Tibial artery (tissue), 4 donors: Measurements from ENCODE around the gene SMPD3.

Source experiments
- DNase-seq, 2 donors: peaks; one replicate each; pipeline ENCODE4 v3.0.0-alpha.2; 2019
- H3K27ac ChIP-seq, 2 donors: fragments of 200-600 bp; sonication (generic) in 1 of 2; 1 replicate in 1 of 2; 2 replicates in 1 of 2; pipeline ENCODE4 v1.5.1; 2018 to 2019; ENCODE audit warnings: mild to moderate bottlenecking in 1 of 2
- H3K27me3 ChIP-seq, 2 donors: fragments of 200-600 bp; sonication (generic) in 1 of 2; one replicate each; pipeline versions ENCODE4 v1.5.1 to v1.6.0; 2016 to 2019
- H3K36me3 ChIP-seq, 3 donors: fragments of 200-600 bp; sonication (generic) in 2 of 3; one replicate each; pipeline ENCODE4 v1.5.1; 2016 to 2019; ENCODE audit warnings: mild to moderate bottlenecking in 2 of 3
- H3K4me1 ChIP-seq, 4 donors: fragments of 200-600 bp; sonication (generic) in 2 of 4; 1 replicate in 3 of 4; 2 replicates in 1 of 4; pipeline ENCODE4 v1.5.1; 2016 to 2019
- H3K4me3 ChIP-seq, 2 donors: fragments of 200-600 bp; sonication (generic) in 1 of 2; 1 replicate in 1 of 2; 2 replicates in 1 of 2; pipeline ENCODE4 v1.5.1; 2018 to 2019; ENCODE audit warnings: mild to moderate bottlenecking in 2 of 2
- H3K9me3 ChIP-seq, 3 donors: fragments of 200-600 bp; sonication (generic) in 1 of 3; one replicate each; pipeline ENCODE4 v1.5.1; 2016 to 2019
- intact Hi-C: fragments of 100-400 bp; cut with DNase I; formaldehyde crosslinking; loops from one replicate; pipeline ENCODE4 v1.15.0; 2023; ENCODE audit warnings: low total_unique reads
- TF ChIP-seq, protein P1 (sequence below), 2 experiments: fragments of 200-600 bp in 1 of 2; fragments of 450-650 bp in 1 of 2; IDR thresholded peaks; one replicate each; pipeline ENCODE4 v1.5.1; 2017 to 2019; ENCODE audit warnings: antibody characterized with exemption in 2 of 2, mild to moderate bottlenecking in 1 of 2, moderate library complexity in 1 of 2

Gene SMPD3

DNA sequence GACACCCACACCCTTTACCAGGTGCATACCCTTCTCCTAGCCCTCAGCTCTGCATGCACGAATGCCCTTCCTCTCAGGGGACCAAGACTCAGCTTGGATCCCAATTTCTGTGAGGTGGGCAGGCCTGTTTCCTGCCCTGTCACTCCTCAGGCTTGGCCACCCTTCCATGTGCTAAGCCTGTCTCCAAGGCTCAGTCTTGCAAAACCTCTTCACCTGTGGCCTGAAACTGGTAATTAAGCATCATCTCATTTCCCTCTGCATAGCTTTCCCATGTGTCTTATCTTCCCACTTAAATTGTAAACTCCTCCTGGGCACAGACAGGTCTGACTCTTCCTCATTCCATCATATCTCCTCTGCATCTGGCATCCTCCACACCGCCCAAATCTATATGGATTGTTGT is 31.0 kb upstream of the SMPD3 start:
- H3K9me3 ChIP-seq = peaks cover 0 to 4% (median 0%) of the 10 kb centered on the region in 3 donors
- no peaks in the 10 kb centered on the region for H3K4me1 ChIP-seq
- H3K27ac ChIP-seq = no peak overlapping the region
- intact Hi-C loops = no loop called here
- no peaks in the 10 kb centered on the region for H3K27me3 ChIP-seq
- DNase-seq = no peak
- TF ChIP-seq, protein P1, sequence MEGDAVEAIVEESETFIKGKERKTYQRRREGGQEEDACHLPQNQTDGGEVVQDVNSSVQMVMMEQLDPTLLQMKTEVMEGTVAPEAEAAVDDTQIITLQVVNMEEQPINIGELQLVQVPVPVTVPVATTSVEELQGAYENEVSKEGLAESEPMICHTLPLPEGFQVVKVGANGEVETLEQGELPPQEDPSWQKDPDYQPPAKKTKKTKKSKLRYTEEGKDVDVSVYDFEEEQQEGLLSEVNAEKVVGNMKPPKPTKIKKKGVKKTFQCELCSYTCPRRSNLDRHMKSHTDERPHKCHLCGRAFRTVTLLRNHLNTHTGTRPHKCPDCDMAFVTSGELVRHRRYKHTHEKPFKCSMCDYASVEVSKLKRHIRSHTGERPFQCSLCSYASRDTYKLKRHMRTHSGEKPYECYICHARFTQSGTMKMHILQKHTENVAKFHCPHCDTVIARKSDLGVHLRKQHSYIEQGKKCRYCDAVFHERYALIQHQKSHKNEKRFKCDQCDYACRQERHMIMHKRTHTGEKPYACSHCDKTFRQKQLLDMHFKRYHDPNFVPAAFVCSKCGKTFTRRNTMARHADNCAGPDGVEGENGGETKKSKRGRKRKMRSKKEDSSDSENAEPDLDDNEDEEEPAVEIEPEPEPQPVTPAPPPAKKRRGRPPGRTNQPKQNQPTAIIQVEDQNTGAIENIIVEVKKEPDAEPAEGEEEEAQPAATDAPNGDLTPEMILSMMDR (IDR thresholded peaks at IDR 0.05) = no peak
- no peaks in the 10 kb centered on the region for H3K36me3 ChIP-seq
- H3K4me3 ChIP-seq = no peak overlapping the region

DNA sequence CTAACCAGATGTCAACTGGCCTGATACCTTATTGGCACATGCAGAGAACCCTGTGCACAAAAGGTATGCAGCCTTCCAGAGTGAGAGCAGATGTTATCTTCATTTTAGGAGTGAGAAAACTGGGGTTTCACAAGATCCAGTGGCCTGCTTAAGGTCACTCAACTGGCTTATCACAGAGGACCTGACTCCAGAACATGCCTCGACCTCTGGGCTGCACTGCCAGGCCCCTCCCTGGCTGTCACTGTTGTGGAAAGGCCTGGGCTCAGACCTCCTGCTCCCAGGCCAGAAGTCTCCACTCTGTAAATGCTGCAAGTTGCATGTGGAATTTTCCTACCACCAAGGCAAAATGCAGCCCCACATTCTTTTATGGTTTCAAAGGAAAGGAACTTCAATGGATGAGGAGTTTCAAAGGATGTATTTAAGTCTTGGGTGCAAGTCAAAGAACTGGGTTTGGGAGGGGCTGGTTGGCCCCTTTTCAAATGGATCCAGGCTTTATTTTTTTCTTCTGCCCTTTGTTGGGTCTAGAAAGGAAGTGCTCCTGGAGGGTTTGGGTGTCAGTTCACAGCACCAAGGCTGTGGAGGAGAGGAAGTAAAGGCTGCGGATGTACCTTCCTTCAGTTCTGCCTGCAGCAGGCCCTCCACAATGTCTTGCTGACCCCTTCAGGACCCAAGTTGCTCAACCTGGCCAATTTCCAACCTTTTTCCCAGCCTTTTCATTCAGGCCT is 30.4 kb upstream of the SMPD3 start:
- intact Hi-C loops = no loop called here
- peak in 1 of 2 donors; percentile 1 for DNase-seq
- TF ChIP-seq, protein P1 (IDR thresholded peaks at IDR 0.05) = no peak
- Histone ChIP-seq H3K9me3 (peaks cover 0 to 4% (median 0%) of the 10 kb centered on the region in 3 donors), H3K36me3 (no peaks in the 10 kb centered on the region), H3K4me3 (no peak overlapping the region), H3K27ac (no peak overlapping the region), H3K4me1 (no peaks in the 10 kb centered on the region), H3K27me3 (no peaks in the 10 kb centered on the region)

DNA sequence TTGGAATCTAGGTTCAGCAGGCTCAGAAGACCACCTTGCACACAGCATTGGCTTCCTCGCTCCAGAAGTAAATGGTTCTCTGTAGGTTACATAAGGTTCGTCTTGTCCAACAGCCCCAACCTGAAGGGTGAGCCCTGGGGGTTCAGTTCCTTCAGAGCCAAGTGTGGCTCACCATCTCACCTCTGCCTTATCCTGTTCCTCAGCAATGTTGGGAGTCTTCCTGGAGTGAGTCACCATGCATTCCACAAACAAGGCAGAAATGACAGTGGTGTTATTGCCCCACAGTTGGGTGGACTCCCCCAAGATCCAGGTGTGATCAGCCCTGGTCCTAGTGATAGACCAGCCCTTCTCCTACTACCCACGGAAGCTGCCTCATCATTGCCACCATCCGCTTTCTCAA is 26.8 kb upstream of the SMPD3 start:
- TF ChIP-seq, protein P1 (IDR thresholded peaks at IDR 0.05) = no peak
- intact Hi-C loops = no loop called here
- H3K4me1 ChIP-seq = peaks cover 0 to 14% (median 4%) of the 10 kb centered on the region in 4 donors
- no peak for DNase-seq
- no peaks in the 10 kb centered on the region for H3K27me3 ChIP-seq
- no peaks in the 10 kb centered on the region for H3K9me3 ChIP-seq
- H3K27ac ChIP-seq = no peak overlapping the region
- H3K4me3 ChIP-seq = no peak overlapping the region
- H3K36me3 ChIP-seq = no peaks in the 10 kb centered on the region

DNA sequence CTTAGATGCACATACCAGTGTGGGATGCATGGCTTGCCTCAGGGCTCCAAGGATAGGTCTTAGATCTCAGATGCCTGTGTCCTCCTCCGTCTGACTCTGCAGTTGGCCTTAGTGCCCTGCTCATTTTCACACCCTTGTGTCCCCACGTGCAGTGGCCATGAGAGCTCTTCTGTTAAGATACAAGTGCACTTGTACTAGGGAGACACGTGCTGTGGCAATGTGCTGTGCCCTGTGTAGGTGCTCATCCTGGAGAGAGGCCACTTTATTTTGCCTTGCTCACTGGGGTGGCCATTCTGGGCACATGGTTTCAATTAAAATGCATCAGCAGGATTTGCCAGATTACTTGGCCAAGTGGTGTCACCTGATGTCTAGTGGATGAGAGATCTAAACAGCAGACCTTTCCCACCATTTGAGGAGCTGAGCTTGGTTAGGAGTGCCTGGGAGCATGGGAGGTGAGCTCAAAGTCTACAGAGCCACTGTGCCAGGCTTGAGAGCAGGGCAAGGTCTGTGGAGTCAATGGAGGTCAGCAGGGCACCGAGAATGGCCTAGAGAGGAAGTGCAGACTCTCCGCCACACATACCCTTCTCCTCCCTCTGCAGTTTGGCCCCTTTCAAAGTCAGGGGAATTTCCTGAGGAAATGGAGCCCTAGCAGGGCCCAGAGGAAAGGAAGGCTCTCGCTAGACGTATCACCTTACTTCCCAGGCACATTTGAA is 25.2 kb upstream of the SMPD3 start:
- no peaks in the 10 kb centered on the region for H3K36me3 ChIP-seq
- intact Hi-C loops = no loop called here
- no peak overlapping the region for H3K4me3 ChIP-seq
- H3K4me1 ChIP-seq = peaks cover 0 to 21% (median 4%) of the 10 kb centered on the region in 4 donors
- H3K9me3 ChIP-seq = no peaks in the 10 kb centered on the region
- H3K27ac ChIP-seq = no peak overlapping the region
- TF ChIP-seq, protein P1 (IDR thresholded peaks at IDR 0.05) = no peak
- H3K27me3 ChIP-seq = no peaks in the 10 kb centered on the region
- no peak for DNase-seq

DNA sequence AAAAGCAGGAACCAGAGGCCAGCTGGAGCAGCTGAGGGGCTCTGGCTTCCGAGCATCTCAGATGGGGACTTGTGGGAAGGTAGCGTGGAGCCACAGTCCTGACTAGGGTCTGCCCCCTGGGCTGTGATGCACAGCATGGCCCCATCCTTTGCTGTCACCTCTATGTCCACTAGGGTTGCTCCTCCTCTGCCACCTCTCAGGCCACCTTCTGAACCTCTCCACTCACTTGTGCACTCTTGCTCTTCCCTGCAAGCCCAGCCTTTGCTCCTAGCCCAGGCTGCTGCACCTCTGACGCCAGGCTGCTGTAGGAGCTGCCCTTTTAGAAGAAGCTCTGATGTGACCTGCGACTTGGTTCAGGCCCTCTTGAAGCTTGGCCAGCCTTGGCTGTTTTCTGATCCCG is 24.3 kb upstream of the SMPD3 start:
- no peak overlapping the region for H3K27ac ChIP-seq
- intact Hi-C loops = no loop called here
- H3K4me3 ChIP-seq = no peak overlapping the region
- H3K4me1 ChIP-seq = peaks cover 0 to 21% (median 4%) of the 10 kb centered on the region in 4 donors
- no peaks in the 10 kb centered on the region for H3K9me3 ChIP-seq
- no peaks in the 10 kb centered on the region for H3K27me3 ChIP-seq
- DNase-seq = no peak
- no peaks in the 10 kb centered on the region for H3K36me3 ChIP-seq
- TF ChIP-seq, protein P1 (IDR thresholded peaks at IDR 0.05) = no peak
